ENCODE data around the gene TRMT61A.
A peak's percentile ranks its signal among the peaks of the same experiment; 100 is the strongest.

The TRMT61A gene

DNA sequence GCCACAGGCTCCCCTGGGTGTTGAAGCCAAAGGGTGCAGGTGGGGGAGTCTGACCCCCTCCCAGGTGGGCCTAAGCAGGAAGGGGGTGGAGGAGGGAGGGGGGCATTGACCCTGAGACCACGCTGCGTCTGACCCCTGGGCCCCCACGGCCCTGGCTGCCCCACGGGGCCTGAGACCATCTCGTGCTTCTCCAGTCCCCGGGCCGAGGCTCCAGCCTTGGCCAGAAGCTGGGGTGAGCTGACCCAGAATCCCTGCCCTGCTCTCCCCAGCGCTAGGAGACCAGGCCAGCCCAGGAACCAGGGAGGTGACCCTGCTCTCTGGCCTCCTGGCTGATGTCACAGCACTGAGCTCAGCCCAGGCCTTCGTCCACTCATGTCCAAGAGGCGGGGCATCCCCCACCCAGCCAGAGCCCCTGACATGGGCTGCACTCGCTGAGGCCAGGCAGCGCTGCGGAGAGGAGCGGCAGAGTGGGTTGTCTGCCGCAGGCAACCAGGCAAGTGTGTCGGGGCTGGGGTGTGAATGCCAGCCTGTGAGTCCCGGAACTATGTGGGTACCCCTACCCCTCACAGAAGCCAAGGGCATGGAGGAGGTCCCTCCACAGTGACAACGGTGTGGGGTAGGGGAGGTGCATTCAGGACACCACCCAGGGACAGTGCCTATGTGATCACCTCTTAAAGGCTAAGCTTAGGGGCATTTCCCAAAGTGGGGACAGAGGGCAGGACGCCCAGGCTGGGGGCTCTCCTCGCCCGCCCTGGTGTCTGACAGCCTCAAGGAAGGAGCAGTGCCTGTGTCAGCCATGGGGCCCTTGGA is 6.3 kb downstream of the TRMT61A start:
- no peak for DNase-seq (ENCODE audit: low read depth, low spot score)

GRCh38 chr14:103535891-103536565 is 7.0 kb downstream of the TRMT61A start:
- no peak for DNase-seq (ENCODE audit: low read depth, low spot score)

DNA sequence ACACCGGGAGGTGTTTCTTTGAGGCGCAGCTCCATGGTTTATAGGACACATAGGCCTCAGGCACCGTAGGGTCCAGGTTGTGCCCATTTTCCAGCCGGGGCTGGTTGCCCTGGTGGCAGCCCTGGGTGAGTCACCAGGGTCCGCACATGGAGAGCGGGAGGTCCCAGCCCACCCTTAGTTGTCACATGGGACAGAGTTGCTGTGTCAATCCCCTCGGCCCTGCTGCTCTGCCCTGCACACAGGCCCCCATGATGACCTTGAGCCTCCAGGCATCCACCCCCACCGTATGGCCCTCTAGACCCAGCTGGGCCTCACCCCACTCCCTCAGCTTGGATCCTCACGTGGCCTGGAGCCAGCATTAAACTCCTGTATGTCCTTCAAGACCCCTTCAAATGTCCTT is 7.7 kb downstream of the TRMT61A start:
- no peak for DNase-seq (ENCODE audit: low read depth, low spot score)

DNA sequence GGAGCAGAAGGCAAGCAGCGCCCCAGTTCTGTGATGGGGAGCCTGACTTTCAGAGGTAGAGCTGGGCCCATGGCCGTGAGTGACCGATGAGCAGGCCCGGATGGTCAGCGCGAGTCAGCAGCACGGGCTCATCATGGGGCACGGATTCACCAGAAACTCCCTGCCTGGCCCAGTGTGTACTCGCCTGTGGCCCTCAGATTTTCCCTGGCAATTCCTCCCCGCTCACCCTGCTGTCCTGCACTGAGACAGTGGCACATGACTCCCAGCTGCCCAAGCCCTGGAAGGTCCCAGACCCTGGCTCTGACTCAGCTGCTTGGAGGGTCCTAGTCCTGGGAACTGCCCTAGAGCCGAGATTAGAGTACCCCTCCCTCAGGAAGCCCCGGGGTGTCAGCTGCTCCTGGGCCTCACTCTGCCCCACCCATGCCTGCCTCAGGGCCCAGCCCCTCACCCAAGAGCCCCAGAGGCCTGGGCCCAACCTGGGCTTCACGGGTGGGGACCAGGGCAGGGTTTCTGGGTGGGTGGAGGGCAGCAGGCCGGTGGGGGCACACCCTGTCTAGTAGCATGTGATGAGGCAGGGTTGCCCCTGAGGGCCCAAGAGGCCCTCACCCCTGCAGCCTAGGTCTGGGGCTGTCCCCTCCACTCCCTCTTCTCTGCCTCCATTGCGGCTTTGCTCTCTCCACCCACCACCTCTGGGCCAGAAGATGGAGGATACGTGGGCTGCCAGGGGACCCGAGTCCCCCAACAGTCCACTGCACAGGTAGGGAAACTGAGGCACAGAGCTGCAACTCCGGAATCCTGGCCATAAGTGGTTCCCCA is 8.4 kb downstream of the TRMT61A start:
- no peak for DNase-seq (ENCODE audit: low read depth, low spot score)

DNA sequence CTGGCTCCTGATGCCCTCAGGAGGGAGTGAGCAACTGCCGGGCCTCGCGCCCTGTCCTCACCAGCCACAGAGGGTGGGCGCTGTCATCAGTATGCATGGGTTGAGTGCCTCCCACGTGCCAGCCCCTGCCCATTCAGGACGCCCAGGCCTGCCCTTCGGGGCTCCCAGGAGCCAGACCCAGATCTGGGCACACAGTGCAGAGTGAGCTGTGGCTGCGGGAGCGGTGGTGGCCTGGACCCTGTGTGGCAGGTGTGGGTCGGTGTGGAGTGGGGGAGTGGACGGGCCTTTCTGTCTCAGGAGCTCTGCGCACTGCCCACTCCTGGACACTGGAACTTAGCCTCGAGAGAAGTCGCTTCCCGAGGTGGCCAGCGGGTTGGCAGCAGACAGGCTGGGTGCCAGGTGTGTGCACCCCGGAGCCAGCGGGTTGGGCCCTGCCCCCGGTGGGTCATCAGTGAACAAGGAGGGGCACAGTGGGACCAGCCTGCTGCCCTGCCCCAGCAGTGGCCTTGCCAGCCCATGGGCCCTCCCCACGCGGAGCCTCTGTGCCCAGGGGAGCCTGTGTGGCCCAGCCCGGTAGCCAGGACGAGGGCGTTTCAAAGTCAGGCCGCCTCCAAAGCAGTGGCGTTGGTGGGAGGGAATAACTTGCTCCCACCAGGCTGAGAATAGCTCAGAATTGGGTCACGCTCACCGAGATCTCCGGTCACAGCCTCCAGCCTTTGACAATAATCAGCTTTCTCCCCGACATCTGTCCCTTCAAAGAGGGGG is 9.5 kb downstream of the TRMT61A start:
- no peak for DNase-seq (ENCODE audit: low read depth, low spot score)

- no peak for DNase-seq (ENCODE audit: low read depth, low spot score)
Measured at GRCh38 chr14:103539056-103539825, 10.2 kb downstream of the TRMT61A start.

DNA sequence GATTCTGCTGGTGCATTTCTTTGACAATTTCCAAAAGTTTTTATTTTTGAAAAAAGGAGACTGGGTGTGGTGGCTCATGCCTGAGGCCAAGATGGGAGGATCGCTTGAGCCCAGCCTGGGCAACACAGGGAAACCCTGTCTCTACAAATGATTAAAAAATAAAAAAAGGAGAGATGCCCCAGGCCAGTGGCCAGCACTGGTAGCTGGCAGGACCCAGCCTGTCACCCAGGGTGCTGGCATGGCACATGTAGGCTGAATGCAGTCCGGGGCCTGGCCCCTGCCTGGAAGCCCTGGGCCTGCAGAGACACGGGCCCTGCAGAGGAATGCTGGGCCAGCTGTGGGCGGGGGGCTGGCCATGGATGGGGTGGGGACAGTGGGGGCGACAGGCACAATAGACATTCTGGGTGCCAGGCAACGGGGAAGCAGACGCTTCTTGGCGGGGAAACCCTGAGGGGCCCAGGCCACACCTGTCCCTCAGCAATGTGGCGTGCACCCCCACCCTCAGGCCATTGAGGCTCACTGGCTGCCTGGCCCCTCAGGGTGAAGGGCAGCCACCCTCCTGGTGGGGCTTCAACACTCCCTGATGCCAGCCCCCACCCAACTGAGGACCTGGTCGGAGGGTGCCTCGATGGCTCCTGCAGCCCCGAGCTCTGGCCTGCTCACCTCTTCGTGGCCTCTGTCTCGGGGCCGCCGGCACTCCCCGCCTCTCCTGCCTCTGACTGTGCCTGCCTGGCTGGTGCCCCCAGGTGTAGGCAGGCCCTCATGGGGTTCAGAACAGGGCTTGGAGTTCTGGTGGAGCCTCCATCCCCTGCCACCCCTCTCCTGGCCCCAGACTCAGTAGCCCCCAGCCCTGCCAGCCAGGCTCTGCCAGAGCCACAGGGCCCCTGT is 12.1 kb downstream of the TRMT61A start:
- no peak for DNase-seq (ENCODE audit: low read depth, low spot score)

DNA sequence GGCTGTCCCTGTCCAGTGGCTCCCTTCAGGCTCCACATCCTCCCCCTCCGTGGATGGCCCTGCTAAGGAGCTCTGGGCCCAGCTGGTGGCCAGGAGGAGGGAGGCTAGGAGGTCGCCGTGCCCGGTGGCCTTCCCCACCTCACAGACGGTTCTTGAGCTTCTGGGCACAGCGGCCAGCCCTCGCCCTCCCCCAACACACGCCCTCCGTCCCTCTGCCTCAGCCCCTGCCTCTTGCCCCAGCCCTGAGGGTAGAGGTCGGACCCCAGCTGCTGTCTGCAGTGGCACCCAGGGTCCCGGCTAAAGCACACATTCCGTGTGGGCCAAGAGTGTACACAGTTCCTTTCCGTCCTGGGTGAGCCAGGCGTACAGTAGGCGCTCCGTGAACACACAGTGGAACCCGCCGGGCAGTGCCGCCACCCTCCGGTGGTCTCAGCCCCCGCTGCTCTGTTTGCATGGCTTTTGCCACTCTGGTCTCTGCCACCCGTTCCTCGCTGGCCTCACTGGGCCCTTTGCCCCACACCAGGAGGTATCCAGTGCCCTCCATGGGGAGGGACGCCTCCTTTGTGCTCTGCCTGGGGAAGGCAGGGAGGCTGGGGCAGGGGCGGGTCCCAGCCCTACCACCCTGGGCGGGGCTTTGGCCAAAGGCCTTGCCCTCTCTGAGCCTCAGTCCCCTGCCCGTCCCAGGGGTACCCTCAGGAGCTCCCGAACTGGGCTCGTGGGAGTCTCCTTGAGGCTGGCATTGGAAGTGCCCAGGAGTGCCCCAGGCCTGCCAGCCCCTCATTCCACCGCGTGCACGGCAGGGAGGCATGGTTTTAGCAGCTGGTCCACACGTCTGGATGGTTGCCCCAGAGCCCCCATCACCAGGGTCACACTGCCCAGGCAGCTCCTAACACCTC is 13.0 kb downstream of the TRMT61A start:
- DNase-seq (ENCODE audit: low read depth, low spot score) = no peak

DNA sequence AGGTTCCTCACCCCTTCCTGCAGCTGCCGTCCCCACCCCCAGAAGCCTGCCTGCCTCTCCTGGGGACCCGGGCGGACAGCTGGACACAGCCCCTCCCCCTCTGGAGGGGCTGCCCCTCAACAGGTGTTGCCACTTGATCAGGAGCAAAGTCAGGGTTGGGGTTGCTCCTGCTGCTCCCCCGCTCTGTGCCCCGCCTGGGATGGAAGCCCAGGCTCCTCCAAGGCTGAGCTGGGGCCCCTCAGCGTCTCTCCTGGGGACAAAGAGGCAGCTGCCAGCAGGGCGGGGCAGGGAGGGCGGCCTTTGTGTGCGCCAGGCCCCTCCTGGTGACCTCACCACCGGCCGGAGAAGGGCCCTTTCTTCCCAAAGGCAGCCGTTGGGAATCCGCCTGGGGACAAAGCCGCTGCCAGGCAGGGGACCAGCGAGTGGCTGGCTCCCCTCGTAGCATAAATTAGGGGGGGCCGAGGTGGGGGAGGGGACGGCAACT is 13.7 kb downstream of the TRMT61A start:
- DNase-seq (ENCODE audit: low read depth, low spot score) = no peak

GRCh38 chr14:103543140-103543539 is 14.1 kb downstream of the TRMT61A start:
- no peak for DNase-seq (ENCODE audit: low read depth, low spot score)

- DNase-seq (ENCODE audit: low read depth, low spot score) = no peak
Measured at GRCh38 chr14:103543721-103544387, 14.9 kb downstream of the TRMT61A start.

GRCh38 chr14:103544388-103545218 is 15.6 kb downstream of the TRMT61A start:
- DNase-seq (ENCODE audit: low read depth, low spot score) = no peak

DNA sequence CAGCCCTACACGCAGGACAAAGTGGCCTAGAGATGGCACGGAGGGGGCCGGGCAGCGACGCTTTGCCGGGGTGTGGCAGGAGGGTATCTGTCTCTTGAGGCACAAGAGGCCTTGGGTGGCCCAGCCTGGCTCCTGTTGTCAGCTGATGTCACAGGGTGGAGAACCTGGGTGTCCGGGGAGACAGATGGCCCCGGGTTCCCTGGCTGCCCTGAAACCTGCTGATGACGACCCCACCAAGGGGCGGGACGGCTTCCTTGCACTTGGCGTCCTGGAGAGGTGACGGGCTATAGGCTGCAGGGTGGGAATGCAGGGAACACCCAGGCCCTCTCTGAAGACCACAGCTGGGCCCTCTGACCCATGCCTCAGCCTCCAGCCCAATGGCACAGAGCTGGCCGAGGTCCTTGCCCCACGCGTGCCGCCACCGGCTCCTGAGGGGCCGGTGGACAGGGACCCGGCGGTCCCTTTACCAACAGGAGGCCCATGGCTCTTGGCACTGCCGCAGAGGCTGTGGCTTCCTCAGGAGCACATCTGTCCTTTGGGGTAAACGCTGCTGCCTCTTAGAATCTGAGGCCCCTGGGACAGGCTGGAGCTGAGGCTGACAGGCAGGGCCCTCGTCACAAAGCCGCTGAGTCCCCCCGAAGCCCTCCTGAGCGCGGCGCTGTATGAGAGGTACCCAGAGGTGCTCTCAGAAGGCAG is 16.4 kb downstream of the TRMT61A start:
- DNase-seq (ENCODE audit: low read depth, low spot score) = no peak

DNA sequence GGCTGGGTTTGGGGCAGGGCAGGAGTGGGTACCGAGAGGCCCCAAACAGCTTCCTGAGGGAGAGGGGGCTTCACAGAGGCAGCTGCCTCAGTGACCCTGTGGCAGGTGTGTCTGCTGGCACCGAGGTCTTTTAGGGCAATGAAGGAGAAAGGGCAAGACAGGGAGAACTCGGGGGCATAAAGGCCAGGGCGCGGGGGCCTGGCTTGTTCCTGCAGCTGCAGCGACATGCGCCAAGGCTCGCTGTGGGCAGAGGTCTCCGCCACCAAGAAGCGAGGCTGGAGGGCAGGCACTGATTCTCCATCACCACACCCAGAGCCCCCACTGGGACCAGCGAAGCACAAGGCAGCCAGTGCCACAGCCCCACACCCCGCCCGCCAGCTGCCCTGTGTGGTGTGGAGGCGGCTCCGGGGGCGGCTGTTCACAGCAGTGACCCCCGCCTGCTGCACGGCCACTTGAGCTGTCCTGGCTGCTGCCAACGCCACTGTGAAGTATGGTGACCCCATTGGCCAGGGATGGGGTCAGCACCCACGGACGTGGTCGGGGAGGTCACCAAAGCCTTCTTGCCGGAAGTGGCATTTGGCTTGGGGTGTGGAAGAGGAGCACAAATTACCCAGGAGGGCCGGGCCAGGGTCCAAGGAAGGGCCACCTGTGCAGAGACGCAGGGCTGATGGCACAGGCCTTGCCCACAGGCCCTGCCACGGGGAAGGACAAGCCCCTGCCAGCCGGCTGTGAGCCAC is 17.1 kb downstream of the TRMT61A start:
- no peak for DNase-seq (ENCODE audit: low read depth, low spot score)

DNA sequence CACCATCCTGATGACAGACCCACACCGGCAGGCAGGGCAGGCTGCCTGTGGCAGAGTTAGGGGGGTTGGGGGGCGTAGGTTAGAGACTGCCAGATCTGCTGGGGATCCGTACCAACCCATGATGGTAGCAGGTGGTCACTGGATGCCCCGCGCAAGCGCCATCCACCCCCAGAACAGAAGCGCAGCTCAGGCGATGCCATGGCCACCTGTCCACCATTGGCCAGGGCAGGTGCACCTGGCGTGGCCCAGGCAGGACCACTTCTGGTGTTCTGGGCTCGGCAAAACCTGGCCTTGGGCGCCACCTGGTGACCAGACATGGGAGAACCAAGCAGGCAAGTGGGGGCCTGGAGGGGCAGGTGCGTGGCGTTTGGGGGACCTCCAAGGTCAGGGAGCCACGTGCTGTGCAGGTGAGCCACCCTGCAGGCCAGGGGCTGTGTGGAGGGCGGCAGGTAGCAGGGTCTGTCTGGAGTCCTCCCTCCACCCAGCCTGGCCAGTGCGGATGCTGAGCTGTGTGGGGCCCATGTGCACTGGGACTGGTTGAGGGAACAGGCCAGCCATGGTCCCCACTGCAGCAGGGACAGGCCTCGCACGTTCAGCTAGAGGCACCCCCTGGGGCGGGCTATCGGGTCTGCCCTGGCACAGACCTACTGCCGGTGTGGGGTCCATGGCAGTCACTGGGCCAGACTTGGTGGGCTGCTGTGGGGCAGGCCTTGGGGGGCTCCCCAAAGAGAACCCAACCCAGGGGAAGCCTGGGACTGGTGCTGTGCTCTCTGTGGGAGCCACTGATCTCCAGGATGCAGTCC is 17.9 kb downstream of the TRMT61A start:
- peak; percentile 72 for DNase-seq (ENCODE audit: low read depth, low spot score)
